Glomerular endothelial cell (primary cell): ENCODE measurements around the gene PEX26. TPM values are rescaled to one million over a fixed set of nuclear protein-coding genes. Genes with fewer than 3 reads are reported as not detected.
"Not testable (repeated sequence)": the region's sequence is repeated elsewhere in the genome, so short reads cannot be mapped to it uniquely, and the experiment has no call there.

Experiments used
- DNase-seq: peaks from one replicate; pipeline ENCODE4 v3.0.0-alpha.2; 2011; ENCODE audit warnings: low read depth, low spot score; ENCODE audit errors: extremely low read depth
- total RNA-seq: library from RNA; depleted of rRNA; stranded (reverse); fragments of >200 nt; gene quantifications from 2 replicates; pipeline ENCODE4 v1.2.3, GENCODE V29; 2015

The PEX26 gene
- total RNA-seq, 1 donor from 2014 or later: 30.6 TPM

DNA sequence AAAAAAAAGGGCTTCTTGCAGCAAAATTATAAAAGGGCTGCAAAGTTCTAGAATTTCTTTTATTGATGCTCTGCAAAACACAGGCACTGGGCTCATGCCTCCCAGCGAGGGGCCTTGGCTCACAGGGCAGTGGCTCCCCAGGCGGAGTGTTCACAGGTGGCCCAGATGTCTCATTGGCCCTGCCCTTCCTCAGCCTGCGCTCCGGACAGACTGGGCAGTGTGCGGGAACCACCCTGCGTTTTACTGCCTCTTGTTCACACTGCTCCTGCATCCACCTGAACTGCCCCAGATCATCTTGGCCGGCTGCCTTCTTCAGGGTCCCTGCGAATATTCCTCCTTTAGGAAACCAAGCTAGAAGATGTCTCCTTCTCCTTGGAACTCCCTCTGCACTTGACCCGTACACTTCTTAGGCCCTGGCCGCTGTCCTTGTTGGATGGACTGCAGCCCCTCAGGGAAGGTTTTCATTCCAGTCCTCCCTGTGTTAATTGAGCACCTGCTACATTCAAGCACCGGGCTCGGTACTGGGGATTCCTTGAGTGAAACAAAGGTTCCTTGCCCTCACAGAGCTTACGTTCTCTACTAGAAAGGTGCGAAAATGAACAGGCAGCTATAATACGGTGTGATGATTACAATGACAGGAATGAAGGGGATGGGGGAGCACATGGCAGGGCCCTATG, 37.3 kb downstream of the PEX26 start:
- DNase-seq: no peak

DNA sequence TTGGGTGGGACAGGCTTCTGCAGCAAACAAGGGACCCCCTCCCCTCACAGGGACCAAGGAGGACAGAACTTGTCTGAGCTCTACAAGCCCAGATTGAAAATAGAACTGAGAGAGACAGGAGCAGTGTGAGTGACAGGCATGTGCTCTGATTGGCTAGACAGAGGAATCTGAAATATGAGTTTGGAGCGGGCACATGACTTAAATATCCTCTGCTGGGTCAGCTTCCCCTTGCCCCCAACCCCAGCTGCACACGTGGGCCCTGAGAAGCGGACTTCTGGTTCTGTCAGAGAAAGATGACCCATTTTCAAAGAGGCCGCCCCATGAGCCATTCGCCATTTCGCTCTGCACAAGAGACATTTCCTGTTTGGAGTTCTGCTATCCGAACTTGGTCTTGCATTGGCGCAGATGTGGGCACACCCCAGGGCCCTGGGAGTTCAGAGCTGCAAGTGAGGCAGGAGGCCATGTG, 38.1 kb downstream of the PEX26 start:
- no peak for DNase-seq

- DNase-seq: no peak
These were observed 38.8 kb downstream of the PEX26 start for GRCh38 chr22:18116634-18117033.

DNA sequence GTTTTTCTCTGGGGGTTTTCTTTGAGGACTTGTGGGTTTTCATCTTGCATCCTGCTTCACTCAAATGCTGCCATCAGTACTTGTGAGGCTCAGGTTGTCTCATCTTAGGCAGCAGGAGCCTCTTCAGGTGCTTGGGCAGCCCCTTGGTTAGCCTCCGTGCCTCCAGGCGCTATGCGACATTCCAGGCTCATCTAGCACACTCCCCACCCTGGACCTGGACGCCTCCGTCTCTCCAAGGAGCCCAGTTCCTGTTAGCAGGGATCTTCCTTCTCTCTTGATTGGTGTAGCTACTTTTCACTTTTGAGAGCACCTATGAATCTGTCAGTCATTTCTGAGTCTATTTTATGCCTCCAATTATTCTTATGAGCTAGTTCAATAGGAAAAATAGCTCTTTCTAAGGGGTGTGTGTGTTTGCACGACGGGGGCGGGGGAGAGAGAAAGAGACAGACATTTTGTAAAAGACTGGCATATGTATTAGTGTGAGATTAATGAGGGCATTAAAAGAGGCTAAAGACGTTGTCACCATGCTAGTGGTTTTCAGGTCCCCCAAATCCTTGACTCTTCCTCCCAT, 40.6 kb downstream of the PEX26 start:
- DNase-seq: no peak

- DNase-seq: no peak
These were observed 41.8 kb downstream of the PEX26 start for GRCh38 chr22:18119409-18120110.

GRCh38 chr22:18120857-18121256, 43.1 kb downstream of the PEX26 start:
- no peak for DNase-seq

DNA sequence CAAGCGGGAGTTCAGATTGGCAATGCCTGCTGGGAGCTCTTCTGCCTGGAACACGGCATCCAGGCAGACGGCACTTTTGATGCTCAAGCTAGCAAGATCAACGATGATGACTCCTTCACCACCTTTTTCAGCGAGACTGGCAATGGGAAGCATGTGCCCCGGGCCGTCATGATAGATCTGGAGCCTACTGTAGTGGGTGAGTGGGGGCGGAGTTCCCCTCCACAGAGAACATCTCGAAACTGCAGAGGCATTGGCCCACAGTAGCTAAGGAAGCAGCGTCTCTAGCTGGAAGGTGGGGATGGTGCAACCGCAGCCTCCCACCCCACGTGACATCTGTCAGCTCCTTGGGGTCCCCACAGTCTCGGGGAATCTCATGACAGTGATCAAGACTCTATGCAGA, 43.7 kb downstream of the PEX26 start:
- DNase-seq: no peak

DNA sequence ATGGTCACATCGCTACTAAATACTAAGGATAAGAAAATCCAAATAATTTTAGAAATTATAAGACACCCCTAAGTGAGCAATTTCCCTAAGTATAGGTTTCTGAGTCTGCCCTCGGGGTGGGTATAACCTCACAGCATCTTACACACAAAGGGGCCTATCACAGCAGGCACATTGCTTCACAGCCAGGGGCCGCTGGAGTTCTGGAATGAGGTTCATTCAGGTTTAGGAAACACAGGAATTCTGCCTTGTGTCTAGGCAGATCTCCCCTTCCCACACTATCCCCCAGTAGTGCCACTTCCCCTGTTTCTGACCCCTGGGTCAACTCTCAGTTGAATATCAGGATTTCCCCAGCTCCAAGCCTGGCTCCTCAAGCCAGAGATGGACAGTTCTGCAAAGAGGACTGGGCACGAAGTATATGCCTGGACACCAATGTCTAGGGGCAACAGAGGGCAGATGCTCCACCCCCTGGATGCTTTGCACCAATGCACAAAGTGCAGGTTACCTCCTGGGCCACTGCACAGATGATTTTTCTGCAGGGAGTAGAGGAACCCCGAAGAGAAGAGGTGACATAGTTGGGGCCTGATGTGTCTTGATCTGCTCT, 44.3 kb downstream of the PEX26 start:
- DNase-seq: no peak

DNA sequence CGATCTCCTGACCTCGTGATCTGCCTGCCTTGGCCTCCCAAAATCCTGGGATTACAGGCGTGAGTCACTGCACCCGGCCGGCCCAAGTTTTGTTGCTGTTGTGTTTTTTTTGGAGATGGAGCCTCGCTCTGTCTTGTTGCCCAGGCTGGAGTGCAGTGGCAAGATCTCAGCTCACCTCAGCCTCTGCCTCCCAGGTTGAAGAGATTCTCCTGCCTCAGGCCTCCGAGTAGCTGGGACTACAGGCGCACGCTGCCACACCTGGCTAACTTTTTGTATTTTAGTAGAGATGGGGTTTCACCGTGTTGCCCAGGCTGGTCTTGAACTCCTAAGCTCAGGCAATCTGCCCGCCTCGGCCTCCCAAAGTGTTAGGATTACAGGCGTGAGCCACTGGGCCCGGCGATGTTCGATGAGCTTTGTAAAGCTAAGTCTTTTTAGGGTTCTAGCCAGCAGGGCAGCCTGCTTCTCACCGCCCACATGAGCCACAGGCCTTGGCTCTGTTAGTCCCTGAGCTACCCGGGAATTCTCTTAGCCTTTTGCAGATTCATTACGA, 45.8 kb downstream of the PEX26 start:
- not testable (repeated sequence) for DNase-seq

DNA sequence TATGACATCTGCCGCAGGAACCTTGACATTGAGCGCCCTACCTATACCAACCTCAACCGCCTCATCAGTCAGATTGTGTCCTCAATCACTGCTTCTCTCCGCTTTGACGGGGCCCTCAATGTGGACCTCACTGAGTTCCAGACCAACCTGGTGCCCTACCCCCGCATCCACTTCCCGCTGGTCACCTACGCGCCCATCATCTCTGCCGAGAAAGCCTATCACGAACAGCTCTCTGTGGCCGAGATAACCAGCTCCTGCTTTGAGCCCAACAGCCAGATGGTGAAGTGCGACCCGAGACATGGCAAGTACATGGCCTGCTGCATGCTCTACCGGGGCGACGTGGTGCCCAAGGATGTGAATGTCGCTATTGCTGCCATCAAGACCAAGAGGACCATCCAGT, 48.8 kb downstream of the PEX26 start:
- no peak for DNase-seq

- no peak for DNase-seq
These were observed 52.2 kb downstream of the PEX26 start for GRCh38 chr22:18130018-18130417.

- no peak for DNase-seq
These were observed 53.1 kb downstream of the PEX26 start for GRCh38 chr22:18130699-18131429.

DNA sequence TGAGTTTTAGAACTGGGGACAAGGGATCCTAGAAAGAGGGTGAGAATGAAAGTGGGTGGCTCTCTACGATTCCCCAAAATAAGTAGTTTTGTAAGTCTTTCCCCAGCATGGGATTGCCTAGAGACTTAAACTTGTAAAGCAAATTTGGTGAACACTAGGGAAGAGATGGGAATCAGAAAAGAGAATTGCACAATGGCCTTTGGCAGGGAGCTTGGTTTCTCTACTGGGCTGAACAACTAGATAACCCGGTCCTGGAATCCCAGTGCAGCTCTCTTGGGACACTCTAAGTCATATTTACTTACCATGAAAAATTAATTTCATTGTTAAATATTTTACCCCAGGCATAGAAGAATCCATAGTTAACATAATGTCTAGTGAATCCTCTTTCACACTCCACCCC, 55.7 kb downstream of the PEX26 start:
- DNase-seq: no peak

DNA sequence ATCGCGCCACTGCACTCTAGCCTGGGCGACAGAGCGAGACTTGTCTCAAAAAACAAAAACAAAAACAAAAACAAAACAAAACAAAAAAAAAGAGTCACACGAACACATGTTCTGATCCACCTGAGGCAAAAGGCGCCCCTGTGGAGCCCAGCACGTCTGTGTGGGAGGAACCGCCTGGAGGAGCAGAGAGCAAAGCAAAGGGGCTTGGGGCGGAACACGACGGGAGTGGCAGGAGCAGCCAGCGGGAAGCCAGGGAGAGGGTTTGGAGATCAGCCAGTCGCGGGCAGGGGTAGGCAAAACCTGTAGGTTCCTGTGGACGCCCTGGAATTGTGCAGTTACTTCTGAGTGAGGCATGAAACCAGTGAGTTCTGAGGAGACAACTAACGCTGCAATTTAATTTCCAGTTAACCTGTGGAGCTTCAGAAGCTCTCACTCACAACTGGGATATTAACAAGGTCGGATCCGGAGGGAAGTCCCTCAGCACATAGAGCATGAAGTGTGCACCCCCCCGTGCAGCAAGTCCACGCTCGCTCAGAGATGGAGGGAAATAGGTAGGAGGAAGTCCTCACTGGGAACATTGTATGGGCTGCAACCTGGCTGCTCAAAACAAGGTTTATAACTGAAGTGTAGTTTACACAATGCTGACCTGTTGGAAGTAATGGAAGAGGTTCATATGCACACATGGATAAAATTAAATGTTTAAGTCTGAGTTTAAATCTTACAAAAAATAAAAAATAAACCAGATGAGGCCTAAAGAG, 59.0 kb downstream of the PEX26 start:
- DNase-seq: no peak

DNA sequence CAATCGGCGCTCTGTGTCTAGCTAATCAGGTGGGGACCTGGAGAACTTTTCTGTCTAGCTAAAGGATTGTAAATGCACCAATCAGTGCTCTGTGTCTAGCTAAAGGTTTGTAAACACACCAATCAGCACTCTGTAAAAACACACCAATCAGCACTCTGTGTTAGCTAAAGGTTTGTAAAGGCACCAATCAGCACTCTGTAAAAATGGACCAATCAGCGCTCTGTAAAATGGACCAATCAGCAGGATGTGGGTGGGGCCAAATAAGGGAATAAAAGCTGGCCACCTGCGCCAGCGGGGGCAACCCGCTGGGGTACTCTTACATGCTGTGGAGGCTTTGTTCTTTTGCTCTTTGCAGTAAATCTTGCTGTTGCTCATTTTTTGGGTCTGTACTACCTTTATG, 63.2 kb downstream of the PEX26 start:
- DNase-seq: not testable (repeated sequence)

DNA sequence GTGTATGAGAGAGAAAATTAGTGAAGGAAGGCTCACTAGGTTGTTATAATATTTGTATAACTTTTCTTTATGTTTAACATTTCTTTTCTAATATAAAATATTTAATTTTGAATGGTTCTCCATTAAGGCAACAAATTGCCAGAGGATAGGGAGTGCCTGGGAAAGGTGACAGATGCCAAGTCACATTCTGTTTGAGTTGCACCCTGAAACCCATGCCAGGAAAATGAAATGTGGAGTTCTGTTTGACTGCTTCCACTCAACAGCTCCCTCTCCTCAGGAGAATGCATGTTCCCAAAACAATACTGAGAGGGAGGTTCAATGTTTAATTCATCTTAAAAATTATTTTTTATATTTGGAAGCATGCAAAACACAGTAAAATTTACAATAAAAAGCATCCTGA, 66.3 kb downstream of the PEX26 start:
- DNase-seq: no peak

GRCh38 chr22:18145676-18146388, 68.0 kb downstream of the PEX26 start:
- DNase-seq: no peak

DNA sequence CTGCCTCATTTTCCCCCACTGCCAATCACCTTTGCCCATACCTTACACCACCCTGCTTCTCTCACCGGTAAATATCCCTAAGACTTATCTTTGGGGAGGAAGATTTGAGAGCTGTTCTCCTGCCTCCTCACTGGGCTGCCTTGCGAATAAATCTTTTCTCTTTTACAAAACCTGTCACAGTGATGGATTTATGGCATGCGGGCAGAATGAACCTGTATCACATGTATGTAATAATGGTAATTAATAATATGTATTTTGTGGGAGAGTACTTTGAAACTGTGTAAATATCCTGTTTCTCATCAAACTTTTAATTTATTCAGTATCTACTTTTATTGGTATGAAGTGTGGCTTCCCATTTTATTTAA, 68.6 kb downstream of the PEX26 start:
- DNase-seq: no peak

GRCh38 chr22:18147791-18148190, 70.0 kb downstream of the PEX26 start:
- no peak for DNase-seq
